GM21381 (cell line): ENCODE results near the gene MRPL53.
"Not testable (repeated sequence)": the region's sequence is repeated elsewhere in the genome, so short reads cannot be mapped to it uniquely, and the experiment has no call there.

Experiments used
- ATAC-seq: cut with Tn5 transposase; IDR thresholded peaks from one replicate; pipeline ENCODE4 v1.9.1; 2021; ENCODE audit warnings: mild to moderate bottlenecking, moderate library complexity; ENCODE audit not compliant: unreplicated experiment

MRPL53 gene

GRCh38 chr2:74502720-74503505 lies 30.4 kb upstream of the MRPL53 start:
- ATAC-seq = no peak

- no peak for ATAC-seq
Observed at GRCh38 chr2:74502147-74502719, 29.8 kb upstream of the MRPL53 start.

GRCh38 chr2:74501335-74502071 lies 29.0 kb upstream of the MRPL53 start:
- ATAC-seq = no peak

- no peak for ATAC-seq
Observed at GRCh38 chr2:74500578-74500946, 28.1 kb upstream of the MRPL53 start.

GRCh38 chr2:74499940-74500577 lies 27.6 kb upstream of the MRPL53 start:
- ATAC-seq = no peak

GRCh38 chr2:74499267-74499939 lies 26.9 kb upstream of the MRPL53 start, which contains the start of gene LBX2:
TSS of gene LBX2 (minus strand) at chr2:74499603. CDS start at chr2:74499537, 66 bp downstream.
- no peak for ATAC-seq

- ATAC-seq = no peak
Observed at GRCh38 chr2:74498500-74499266, 26.2 kb upstream of the MRPL53 start.

- ATAC-seq = no peak
Observed at GRCh38 chr2:74497777-74498499, 25.5 kb upstream of the MRPL53 start.

- no peak for ATAC-seq
Observed at GRCh38 chr2:74496997-74497776, 24.7 kb upstream of the MRPL53 start.

- no peak for ATAC-seq
Observed at GRCh38 chr2:74495440-74495839, 23.0 kb upstream of the MRPL53 start.

- ATAC-seq = no peak
Observed at GRCh38 chr2:74493546-74493945, 21.1 kb upstream of the MRPL53 start.

GRCh38 chr2:74491648-74492544 lies 19.4 kb upstream of the MRPL53 start:
- ATAC-seq = no peak

GRCh38 chr2:74489906-74490305 lies 17.4 kb upstream of the MRPL53 start:
- ATAC-seq = no peak

- ATAC-seq = no peak
Observed at GRCh38 chr2:74488643-74489481, 16.4 kb upstream of the MRPL53 start.

- ATAC-seq = no peak
Observed at GRCh38 chr2:74486141-74486540, 13.7 kb upstream of the MRPL53 start.

GRCh38 chr2:74483675-74484164 lies 11.2 kb upstream of the MRPL53 start:
- not testable (repeated sequence) for ATAC-seq
